ENCODE measurements around the gene PPEF1. TPM values are rescaled to one million over a fixed set of nuclear protein-coding genes. Genes with fewer than 3 reads are reported as not detected.
"Not testable (repeated sequence)": the region's sequence is repeated elsewhere in the genome, so short reads cannot be mapped to it uniquely, and the experiment has no call there.

Gene PPEF1
- total RNA-seq, 1 donor from 2014 or later, result 0.78 TPM

GRCh38 chrX:18725310-18725943 lies 18.0 kb downstream of the PPEF1 start:
- Mint-ChIP-seq H3K4me3 (no peak overlapping the region), H3K4me1 (peaks cover 5% of the 10 kb centered on the region), H3K27ac (no peak overlapping the region), H3K27me3 (ENCODE audit: low read depth) (no peaks in the 10 kb centered on the region), H3K36me3 (no peaks in the 10 kb centered on the region), H3K9me3 (peaks cover 22% of the 10 kb centered on the region)
- no peak for TF ChIP-seq CTCF (IDR thresholded peaks at IDR 0.05; ENCODE audit: unreplicated experiment)
- DNase-seq (ENCODE audit: low spot score in 2 of 2, unreplicated experiment in 2 of 2), result no peak

DNA sequence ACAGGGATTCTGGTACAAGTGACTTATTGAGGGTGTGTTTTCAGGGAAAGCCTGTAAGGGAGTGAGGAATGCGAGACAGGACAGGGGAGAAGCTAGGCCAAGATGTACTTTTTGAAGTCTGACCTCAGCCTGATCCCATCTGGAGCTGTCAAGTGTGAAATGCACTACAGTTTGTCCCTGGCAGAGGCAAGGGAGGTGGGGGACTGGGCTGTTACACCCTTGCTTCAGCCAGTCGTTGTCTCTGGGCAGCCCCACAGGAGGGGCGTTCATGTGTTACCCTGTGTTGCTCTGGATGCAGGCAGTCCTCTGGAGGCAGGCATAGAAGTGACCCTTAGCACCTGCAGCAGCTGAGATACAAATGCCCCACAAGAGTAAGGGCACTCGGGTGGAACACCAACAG lies 25.8 kb downstream of the PPEF1 start:
- no peak for DNase-seq (ENCODE audit: low spot score in 2 of 2, unreplicated experiment in 2 of 2)
- Mint-ChIP-seq H3K36me3 (peaks cover under 1% of the 10 kb centered on the region), H3K4me3 (no peak overlapping the region), H3K4me1 (no peaks in the 10 kb centered on the region), H3K9me3 (peaks cover 34% of the 10 kb centered on the region), H3K27ac (no peak overlapping the region), H3K27me3 (ENCODE audit: low read depth) (no peaks in the 10 kb centered on the region)
- no peak for TF ChIP-seq CTCF (IDR thresholded peaks at IDR 0.05; ENCODE audit: unreplicated experiment)

GRCh38 chrX:18739609-18740008 lies 32.2 kb downstream of the PPEF1 start:
- H3K27me3 Mint-ChIP-seq (ENCODE audit: low read depth); DNase-seq (ENCODE audit: low spot score in 2 of 2, unreplicated experiment in 2 of 2); H3K4me3 Mint-ChIP-seq; H3K27ac Mint-ChIP-seq; H3K36me3 Mint-ChIP-seq; H3K4me1 Mint-ChIP-seq: not testable (repeated sequence)
- peaks cover 41% of the 10 kb centered on the region for H3K9me3 Mint-ChIP-seq

DNA sequence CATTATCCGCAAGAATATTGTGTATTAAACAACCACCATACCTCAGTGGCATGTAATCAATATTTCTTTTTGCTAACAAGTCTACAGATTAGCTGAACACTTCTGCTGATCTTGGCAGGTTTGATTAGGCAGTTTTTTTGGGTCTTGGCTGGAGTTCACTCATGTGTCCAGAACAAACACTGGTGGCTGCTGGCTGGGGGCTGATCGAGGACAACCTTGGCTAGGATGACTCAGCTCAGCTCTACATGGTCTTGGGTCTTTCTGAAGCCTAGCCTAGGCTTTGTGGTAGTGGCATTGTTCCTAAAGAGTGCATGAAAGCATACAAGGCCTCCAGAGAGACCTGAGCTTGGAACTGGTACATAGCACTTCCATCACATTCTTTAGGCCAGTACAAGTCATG lies 41.1 kb downstream of the PPEF1 start:
- no peak overlapping the region for H3K27ac Mint-ChIP-seq
- TF ChIP-seq CTCF (IDR thresholded peaks at IDR 0.05; ENCODE audit: unreplicated experiment), result no peak
- no peak for DNase-seq (ENCODE audit: low spot score in 2 of 2, unreplicated experiment in 2 of 2)
- H3K4me1 Mint-ChIP-seq, result no peaks in the 10 kb centered on the region
- no peaks in the 10 kb centered on the region for H3K36me3 Mint-ChIP-seq
- H3K4me3 Mint-ChIP-seq, result no peak overlapping the region
- peaks cover 41% of the 10 kb centered on the region for H3K9me3 Mint-ChIP-seq
- H3K27me3 Mint-ChIP-seq (ENCODE audit: low read depth), result no peaks in the 10 kb centered on the region

DNA sequence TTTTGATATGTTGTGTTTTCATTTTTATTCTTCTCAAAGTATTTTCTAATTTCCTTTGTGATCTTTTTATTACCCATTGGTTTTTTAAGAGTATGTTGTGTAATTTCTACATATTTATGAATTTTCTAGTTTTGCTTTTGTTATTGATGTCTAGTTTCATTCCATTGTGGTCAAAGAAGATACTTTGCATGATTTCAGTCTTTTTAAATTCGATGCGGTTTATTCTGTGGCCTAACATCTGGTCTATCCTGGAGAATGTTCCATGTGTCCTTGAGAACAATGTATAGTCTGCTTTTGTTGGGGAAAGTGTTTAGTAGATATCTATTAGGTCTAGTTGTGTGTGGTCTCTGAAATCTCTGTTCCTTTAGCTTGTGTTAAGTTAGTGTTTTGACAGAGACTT lies 46.2 kb downstream of the PPEF1 start:
- H3K36me3 Mint-ChIP-seq, result no peaks in the 10 kb centered on the region
- H3K27ac Mint-ChIP-seq, result no peak overlapping the region
- H3K4me3 Mint-ChIP-seq, result no peak overlapping the region
- H3K4me1 Mint-ChIP-seq, result peaks cover 2% of the 10 kb centered on the region
- H3K27me3 Mint-ChIP-seq (ENCODE audit: low read depth), result no peaks in the 10 kb centered on the region
- no peak for DNase-seq (ENCODE audit: low spot score in 2 of 2, unreplicated experiment in 2 of 2)
- peaks cover 44% of the 10 kb centered on the region for H3K9me3 Mint-ChIP-seq
- TF ChIP-seq CTCF (IDR thresholded peaks at IDR 0.05; ENCODE audit: unreplicated experiment), result no peak

GRCh38 chrX:18755651-18756050 lies 48.2 kb downstream of the PPEF1 start:
- no peak overlapping the region for H3K4me3 Mint-ChIP-seq
- peaks cover 2% of the 10 kb centered on the region for H3K4me1 Mint-ChIP-seq
- no peak overlapping the region for H3K27ac Mint-ChIP-seq
- no peak for TF ChIP-seq CTCF (IDR thresholded peaks at IDR 0.05; ENCODE audit: unreplicated experiment)
- no peak for DNase-seq (ENCODE audit: low spot score in 2 of 2, unreplicated experiment in 2 of 2)
- no peaks in the 10 kb centered on the region for H3K27me3 Mint-ChIP-seq (ENCODE audit: low read depth)
- no peaks in the 10 kb centered on the region for H3K36me3 Mint-ChIP-seq
- H3K9me3 Mint-ChIP-seq, result peaks cover 38% of the 10 kb centered on the region
